NT2/D1 (cell line): ENCODE data around the gene R3HCC1L.

ENCODE experiments used
- SUZ12 ChIP-seq: IDR thresholded peaks from 2 replicates; pipeline ENCODE4 v1.6.1; 2011; ENCODE audit not compliant: insufficient read length, insufficient read depth; ENCODE audit errors: extremely low read depth
- YY1 ChIP-seq: IDR thresholded peaks from 2 replicates; pipeline ENCODE4 v1.6.1; 2011; ENCODE audit not compliant: insufficient read length, insufficient read depth
- ZNF274 ChIP-seq: IDR thresholded peaks from 2 replicates; pipeline ENCODE4 v1.6.1; 2011; ENCODE audit warnings: mild to moderate bottlenecking, low read depth, low read length

GRCh38 chr10:98269435-98269912, 135.0 kb downstream of the R3HCC1L start:
- no peak for TF ChIP-seq ZNF274
- TF ChIP-seq YY1 = no peak
- no peak for TF ChIP-seq SUZ12
